ENCODE measurements around the gene SAA2. TPM values are rescaled to one million over a fixed set of nuclear protein-coding genes. Genes with fewer than 3 reads are reported as not detected.

Gene SAA2
- total and polyA plus RNA-seq, 2 of the 4 experiments (the other 2 are of a cell fraction), result not detected

- H2AK9ac ChIP-seq (replicated peaks; ENCODE audit: low read depth, low read length, poor library complexity), result no peak overlapping the region
- no peak overlapping the region for H3K4ac ChIP-seq (ENCODE audit: low read depth, low read length)
- no CpG with 5 or more reads among the region's 5 CpGs for WGBS, 2 experiments (ENCODE audit: extremely low coverage in 2 of 2, insufficient read length in 1 of 2)
- no peak overlapping the region for H4K5ac ChIP-seq (ENCODE audit: low read depth, low read length)
- peaks cover 3% of the 10 kb centered on the region; the same call in 1 of the 2 replicates for H3K9me1 ChIP-seq (ENCODE audit: insufficient read depth, low read length)
- no peak overlapping the region for H3K56ac ChIP-seq (ENCODE audit: extremely low read depth, insufficient read depth, low read length)
- intact Hi-C loops (cut with micrococcal nuclease), result no loop called here
- dilution Hi-C loops (cut with HindIII; ENCODE audit: low sequenced_read_pairs, unreplicated experiment), result no loop called here
- no peaks in the 10 kb centered on the region for H3K79me1 ChIP-seq (ENCODE audit: low read depth in 1 of 2, low read length in 2 of 2)
- H2AK5ac ChIP-seq (ENCODE audit: low read depth, low read length), result no peak overlapping the region
- H3K14ac ChIP-seq (replicated peaks; ENCODE audit: low read depth, low read length), result no peak overlapping the region
- no peak overlapping the region for H4K8ac ChIP-seq (ENCODE audit: low read depth in 2 of 2, low read length in 2 of 2)
- H3K27ac ChIP-seq (ENCODE audit: insufficient read depth, low read length), result no peak overlapping the region
- no peaks in the 10 kb centered on the region for H3K4me1 ChIP-seq (ENCODE audit: control insufficient read depth, insufficient read depth, low read length)
- H3K4me2 ChIP-seq (ENCODE audit: low read depth, low read length), result no peak overlapping the region
- H2BK120ac ChIP-seq (ENCODE audit: low read depth, low read length), result no peak overlapping the region
- H3K18ac ChIP-seq (ENCODE audit: low read depth, low read length), result no peak overlapping the region
- no peak for DNase-seq
- no peaks in the 10 kb centered on the region for H4K20me1 ChIP-seq (ENCODE audit: insufficient read depth, low read length)
- no peak overlapping the region for H3K9ac ChIP-seq (ENCODE audit: low read depth, low read length)
- BruUV-seq (replicated peaks), result no TSS peak
- no peak overlapping the region for H2BK15ac ChIP-seq (ENCODE audit: low read depth, low read length)
- no peak overlapping the region for H4K91ac ChIP-seq (ENCODE audit: insufficient read depth, low read depth, low read length)
- CTCF ChIA-PET, result no interaction called here
- peaks cover 22% of the 10 kb centered on the region for H3K36me3 ChIP-seq (ENCODE audit: control insufficient read depth, insufficient read depth, low read length)
- no peak overlapping the region for H3K23ac ChIP-seq (ENCODE audit: low read depth, low read length)
- TF ChIP-seq POLR2A (IDR thresholded peaks at IDR 0.05; ENCODE audit: low read depth, low read length), result no peak
- no peak for TF ChIP-seq CEBPB (IDR thresholded peaks at IDR 0.05; ENCODE audit: low read depth, low read length)
- no peak for TF ChIP-seq SMC3 (IDR thresholded peaks at IDR 0.05; ENCODE audit: low read depth, low read length)
- no peak for ATAC-seq (ENCODE audit: low read depth)
- POLR2A ChIA-PET (ENCODE audit: unreplicated experiment), result no interaction called here
- H2BK20ac ChIP-seq (ENCODE audit: low read depth, low read length), result no peak overlapping the region
- H2BK5ac ChIP-seq (ENCODE audit: low read depth, low read length, poor library complexity, severe bottlenecking), result no peak overlapping the region
- no peaks in the 10 kb centered on the region for H3K9me3 ChIP-seq (ENCODE audit: control insufficient read depth, insufficient read depth, low read length)
- H2AFZ ChIP-seq (replicated peaks; ENCODE audit: low read length, poor library complexity), result no peak overlapping the region
- no peak overlapping the region for H3K4me3 ChIP-seq (ENCODE audit: insufficient read depth, low read depth, low read length)
- in situ Hi-C loops (cut with MboI; ENCODE audit: low sequenced_read_pairs), result no loop called here
- no peaks in the 10 kb centered on the region for H3K27me3 ChIP-seq (ENCODE audit: control insufficient read depth, insufficient read depth, low read length)
These were observed 46.4 kb upstream of the SAA2 start for GRCh38 chr11:18294862-18295261.

Data from IMR-90 (cell line).